Natural killer cell (primary cell): ENCODE results near the gene ADGRG7. TPM values are rescaled to one million over a fixed set of nuclear protein-coding genes. Genes with fewer than 3 reads are reported as not detected.
"Not testable (repeated sequence)": the region's sequence is repeated elsewhere in the genome, so short reads cannot be mapped to it uniquely, and the experiment has no call there.

Source experiments
- ATAC-seq, 3 donors: fragments of 150-1000 bp in 2 of 3; fragments of 200-7000 bp in 1 of 3; cut with Tn5 transposase; 1 replicate in 1 of 3; 2 replicates in 2 of 3; pipeline ENCODE4 v1.10.0; 2021; ENCODE audit warnings: mild to moderate bottlenecking in 2 of 3, moderate library complexity in 2 of 3
- DNase-seq, 2 donors: peaks; one replicate each; pipeline versions ENCODE4 v3.0.0 to v3.0.0-alpha.2; 2013 to 2021; ENCODE audit warnings: mixed read lengths in 1 of 2
- H3K27ac ChIP-seq: one replicate; pipeline ENCODE4 v1.5.1; 2013; ENCODE audit warnings: mild to moderate bottlenecking, low read length
- H3K27me3 ChIP-seq: one replicate; pipeline ENCODE4 v1.6.1; 2013; ENCODE audit warnings: low read length; ENCODE audit not compliant: control insufficient read depth, insufficient read depth
- H3K36me3 ChIP-seq: one replicate; pipeline ENCODE4 v1.6.1; 2013; ENCODE audit warnings: low read length; ENCODE audit not compliant: control insufficient read depth, insufficient read depth
- H3K4me1 ChIP-seq: one replicate; pipeline ENCODE4 v1.6.1; 2013; ENCODE audit warnings: low read length; ENCODE audit not compliant: control insufficient read depth, insufficient read depth
- H3K4me3 ChIP-seq: one replicate; pipeline ENCODE4 v1.5.1; 2013; ENCODE audit warnings: low read length
- H3K9me3 ChIP-seq: one replicate; pipeline ENCODE4 v1.6.1; 2013; ENCODE audit warnings: low read length; ENCODE audit not compliant: control insufficient read depth, insufficient read depth
- H3K27ac Mint-ChIP-seq, 2 donors: one replicate each; pipeline ENCODE4 v1.8.0; 2022; ENCODE audit warnings: mild to moderate bottlenecking in 2 of 2, mixed read lengths in 2 of 2, moderate library complexity in 1 of 2
- H3K27me3 Mint-ChIP-seq, 2 donors: one replicate each; pipeline ENCODE4 v1.8.0; 2022; ENCODE audit warnings: low read depth in 2 of 2, mixed read lengths in 2 of 2
- H3K36me3 Mint-ChIP-seq: one replicate; pipeline ENCODE4 v1.8.0; 2022; ENCODE audit warnings: mixed read lengths
- H3K4me1 Mint-ChIP-seq, 2 donors: one replicate each; pipeline ENCODE4 v1.8.0; 2022; ENCODE audit warnings: mixed read lengths in 2 of 2
- H3K4me3 Mint-ChIP-seq: one replicate; pipeline ENCODE4 v1.8.0; 2022; ENCODE audit warnings: mild to moderate bottlenecking, moderate library complexity, mixed read lengths
- H3K9me3 Mint-ChIP-seq, 2 donors: one replicate each; pipeline ENCODE4 v1.8.0; 2022; ENCODE audit warnings: mixed read lengths in 2 of 2
- WGBS: methylation state at CpG from one replicate; pipeline ENCODE4 v1.1.7; 2013; ENCODE audit warnings: missing lambda C conversion rate; ENCODE audit not compliant: insufficient coverage; 5-methylcytosine and 5-hydroxymethylcytosine counted together
- intact Hi-C: fragments of 100-400 bp; cut with micrococcal nuclease; formaldehyde crosslinking; loops from one replicate; pipeline ENCODE4 v1.14.2; 2022
- total RNA-seq, 4 donors: library from RNA; stranded (reverse); fragments of 120-200 nt in 1 of 4; gene quantifications; one replicate each; pipeline versions ENCODE4 v1.2.3 to v1.2.4, GENCODE V29; 2013 to 2022
- TF ChIP-seq, protein P1 (sequence below): fragments of 200-600 bp; IDR thresholded peaks from one replicate; pipeline ENCODE4 v1.8.0; 2022; ENCODE audit warnings: antibody characterized with exemption

The ADGRG7 gene
- total RNA-seq, 3 donors from 2014 or later (not counting 1 experiment from before 2014, with no cell fraction given), result not detected

DNA sequence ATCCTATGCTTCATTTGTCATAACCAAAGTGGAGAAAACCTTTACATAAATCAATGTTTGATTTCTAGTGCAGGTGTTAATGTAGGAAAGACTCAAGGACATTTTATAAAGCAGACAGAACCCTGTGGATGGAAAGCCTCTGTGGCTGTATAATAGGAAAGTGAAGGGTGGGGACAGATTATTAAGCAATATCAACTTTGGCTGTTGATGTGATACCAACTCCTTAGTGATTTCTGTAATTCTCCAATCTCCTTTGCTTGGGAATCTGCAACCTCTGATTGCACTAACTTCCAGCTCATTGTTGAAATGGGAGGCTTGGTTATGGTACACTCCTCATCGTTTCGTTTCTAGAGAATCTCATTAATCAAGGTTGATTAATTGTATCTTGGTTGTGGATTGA lies 29.3 kb upstream of the ADGRG7 start:
- intact Hi-C loops, result loop anchor here (10.0 kb wide), 1 partner anchor 115 kb away; no protein-coding TSS in a partner anchor
- Mint-ChIP-seq H3K9me3 (no peaks in the 10 kb centered on the region), H3K4me1 (no peaks in the 10 kb centered on the region), H3K27me3 (peaks cover 3 to 26% of the 10 kb centered on the region in 2 donors), H3K27ac (no peak overlapping the region), H3K36me3 (no peaks in the 10 kb centered on the region), H3K4me3 (no peak overlapping the region)
- H3K4me1 ChIP-seq, result no peaks in the 10 kb centered on the region
- no peak for DNase-seq
- ATAC-seq, result no peak
- H3K4me3 ChIP-seq, result no peak overlapping the region
- no peak overlapping the region for H3K27ac ChIP-seq
- no peaks in the 10 kb centered on the region for H3K27me3 ChIP-seq
- H3K9me3 ChIP-seq, result no peaks in the 10 kb centered on the region
- WGBS, result 75% methylated on average over 2 of the region's 2 CpGs
- H3K36me3 ChIP-seq, result no peaks in the 10 kb centered on the region
- TF ChIP-seq, protein P1, sequence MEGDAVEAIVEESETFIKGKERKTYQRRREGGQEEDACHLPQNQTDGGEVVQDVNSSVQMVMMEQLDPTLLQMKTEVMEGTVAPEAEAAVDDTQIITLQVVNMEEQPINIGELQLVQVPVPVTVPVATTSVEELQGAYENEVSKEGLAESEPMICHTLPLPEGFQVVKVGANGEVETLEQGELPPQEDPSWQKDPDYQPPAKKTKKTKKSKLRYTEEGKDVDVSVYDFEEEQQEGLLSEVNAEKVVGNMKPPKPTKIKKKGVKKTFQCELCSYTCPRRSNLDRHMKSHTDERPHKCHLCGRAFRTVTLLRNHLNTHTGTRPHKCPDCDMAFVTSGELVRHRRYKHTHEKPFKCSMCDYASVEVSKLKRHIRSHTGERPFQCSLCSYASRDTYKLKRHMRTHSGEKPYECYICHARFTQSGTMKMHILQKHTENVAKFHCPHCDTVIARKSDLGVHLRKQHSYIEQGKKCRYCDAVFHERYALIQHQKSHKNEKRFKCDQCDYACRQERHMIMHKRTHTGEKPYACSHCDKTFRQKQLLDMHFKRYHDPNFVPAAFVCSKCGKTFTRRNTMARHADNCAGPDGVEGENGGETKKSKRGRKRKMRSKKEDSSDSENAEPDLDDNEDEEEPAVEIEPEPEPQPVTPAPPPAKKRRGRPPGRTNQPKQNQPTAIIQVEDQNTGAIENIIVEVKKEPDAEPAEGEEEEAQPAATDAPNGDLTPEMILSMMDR, result no peak

DNA sequence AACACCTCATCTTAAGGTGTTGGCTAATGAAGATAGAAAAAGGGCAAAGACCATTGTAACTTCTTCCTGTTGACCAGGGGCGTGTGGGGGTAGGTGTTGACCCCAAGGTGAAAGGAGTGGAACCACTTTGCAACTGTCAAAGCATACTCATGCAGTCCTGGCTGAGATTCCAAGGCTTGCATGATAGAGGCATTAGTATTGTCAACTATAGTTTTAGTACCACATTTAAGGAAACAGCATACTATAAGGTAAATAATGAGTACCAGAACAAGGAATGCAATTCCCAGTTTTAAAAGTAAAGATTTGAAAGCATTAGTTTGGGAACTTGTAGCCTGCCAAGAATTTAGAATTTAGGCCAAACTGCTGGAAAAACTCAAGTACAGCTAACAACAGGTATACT lies 27.8 kb upstream of the ADGRG7 start:
- Mint-ChIP-seq H3K9me3 (no peaks in the 10 kb centered on the region), H3K4me3 (no peak overlapping the region), H3K27ac (no peak overlapping the region), H3K36me3 (no peaks in the 10 kb centered on the region), H3K27me3 (peaks cover 3 to 26% of the 10 kb centered on the region in 2 donors), H3K4me1 (no peaks in the 10 kb centered on the region)
- TF ChIP-seq, protein P1, result no peak
- Histone ChIP-seq H3K27ac (no peak overlapping the region), H3K4me1 (no peaks in the 10 kb centered on the region), H3K4me3 (no peak overlapping the region), H3K36me3 (no peaks in the 10 kb centered on the region), H3K9me3 (no peaks in the 10 kb centered on the region), H3K27me3 (no peaks in the 10 kb centered on the region)
- intact Hi-C loops, result loop anchor here (10.0 kb wide), 1 partner anchor 117 kb away; no protein-coding TSS in a partner anchor
- 75% methylated on average over 1 of the region's 1 CpG for WGBS
- no peak for ATAC-seq
- DNase-seq, result no peak

DNA sequence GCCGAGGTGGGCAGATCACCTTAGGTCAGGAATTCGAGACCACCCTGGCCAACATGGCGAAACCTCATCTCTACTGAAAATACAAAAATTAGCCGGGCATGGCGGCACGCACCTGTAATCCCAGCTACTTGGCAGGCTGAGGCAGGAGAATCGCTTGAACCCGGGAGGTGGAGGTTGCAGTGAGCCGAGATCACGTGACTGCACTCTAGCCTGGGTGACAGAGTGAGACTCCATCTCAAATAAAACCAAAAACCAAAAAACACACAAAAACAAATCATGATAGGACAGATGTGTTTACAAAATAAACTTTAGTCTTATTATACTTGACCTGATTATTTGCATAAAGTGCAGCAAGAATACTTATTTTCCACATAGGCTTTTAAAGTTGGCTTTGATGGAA lies 27.2 kb upstream of the ADGRG7 start:
- H3K36me3 Mint-ChIP-seq, H3K9me3 ChIP-seq, ATAC-seq, DNase-seq, H3K27ac Mint-ChIP-seq, H3K36me3 ChIP-seq, H3K9me3 Mint-ChIP-seq, H3K4me3 Mint-ChIP-seq, H3K4me1 Mint-ChIP-seq, H3K27ac ChIP-seq, H3K4me1 ChIP-seq, H3K4me3 ChIP-seq, H3K27me3 ChIP-seq: not testable (repeated sequence)
- intact Hi-C loops, result loop anchor here (10.0 kb wide), 1 partner anchor 117 kb away; no protein-coding TSS in a partner anchor
- peaks cover 3 to 24% of the 10 kb centered on the region in 2 donors for H3K27me3 Mint-ChIP-seq
- 92% methylated on average over 10 of the region's 10 CpGs for WGBS

DNA sequence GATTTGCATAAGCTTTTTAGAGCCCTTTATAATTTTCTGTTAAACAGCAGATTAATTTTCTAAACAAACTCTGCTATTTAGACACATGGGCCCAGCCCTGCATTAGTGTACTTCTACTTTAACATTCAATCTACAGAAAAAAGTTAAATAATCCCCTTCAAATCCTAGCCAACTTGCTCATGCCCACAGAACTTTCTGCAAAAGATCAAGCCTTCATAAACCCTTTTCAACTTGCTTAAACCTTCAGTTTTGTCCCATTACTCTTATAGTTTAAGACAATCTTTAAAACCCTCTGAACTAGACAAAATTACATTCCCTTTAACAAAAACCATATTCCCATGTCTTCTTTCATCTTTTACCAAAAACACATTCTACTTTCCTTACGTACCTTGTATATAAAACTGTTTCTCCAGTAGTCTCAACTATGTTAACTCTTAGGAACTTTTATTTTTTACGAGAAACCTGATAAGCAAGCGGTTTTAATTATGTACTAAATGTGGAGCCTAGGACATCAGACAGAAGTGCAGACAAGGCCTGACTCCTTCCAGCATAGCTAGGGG lies 25.2 kb upstream of the ADGRG7 start:
- Mint-ChIP-seq H3K9me3 (no peaks in the 10 kb centered on the region), H3K36me3 (no peaks in the 10 kb centered on the region), H3K27me3 (peaks cover 3 to 17% of the 10 kb centered on the region in 2 donors), H3K27ac (no peak overlapping the region), H3K4me3 (no peak overlapping the region), H3K4me1 (no peaks in the 10 kb centered on the region)
- WGBS, result 94% methylated on average over 3 of the region's 3 CpGs
- no peaks in the 10 kb centered on the region for H3K9me3 ChIP-seq
- H3K36me3 ChIP-seq, result no peaks in the 10 kb centered on the region
- no peaks in the 10 kb centered on the region for H3K27me3 ChIP-seq
- ATAC-seq, result no peak
- no peak overlapping the region for H3K27ac ChIP-seq
- H3K4me1 ChIP-seq, result no peaks in the 10 kb centered on the region
- TF ChIP-seq, protein P1, result no peak
- no peak for DNase-seq
- intact Hi-C loops, result loop anchor here (10.0 kb wide), 1 partner anchor 119 kb away; no protein-coding TSS in a partner anchor
- H3K4me3 ChIP-seq, result no peak overlapping the region
